Keratinocyte (primary cell): ENCODE results near the gene MEIOC. TPM values are rescaled to one million over a fixed set of nuclear protein-coding genes. Genes with fewer than 3 reads are reported as not detected.

Experiments
- DNase-seq: peaks from one replicate; pipeline ENCODE4 v3.0.0-alpha.2; 2011; ENCODE audit warnings: low read depth, missing footprints, low spot score
- FAIRE-seq: peaks from 2 replicates; lab custom pipeline; 2011; peaks lifted over from hg19 to GRCh38; lab: Jason Lieb, UNC
- H2AFZ ChIP-seq: 2 replicates; pipeline ENCODE4 v1.6.0; 2012; ENCODE audit warnings: low read length, control low read depth, inconsistent platforms; ENCODE audit not compliant: control insufficient read depth
- H3K27ac ChIP-seq: 2 replicates; pipeline ENCODE4 v1.5.1; 2011; ENCODE audit warnings: low read length; ENCODE audit not compliant: control insufficient read depth, insufficient read depth
- H3K27me3 ChIP-seq: 3 replicates; pipeline ENCODE4 v1.6.0; 2011; ENCODE audit warnings: low read length; ENCODE audit not compliant: control insufficient read depth, insufficient read depth; ENCODE audit errors: extremely low read depth
- H3K36me3 ChIP-seq, 2 experiments: 2 replicates in 1 of 2; 3 replicates in 1 of 2; pipeline ENCODE4 v1.5.1; 2011; ENCODE audit warnings: low read length in 2 of 2, mild to moderate bottlenecking in 1 of 2; ENCODE audit not compliant: control insufficient read depth in 2 of 2, insufficient read depth in 2 of 2; ENCODE audit errors: extremely low read depth in 1 of 2
- H3K4me1 ChIP-seq: 3 replicates; pipeline ENCODE4 v1.5.1; 2011; ENCODE audit warnings: low read length; ENCODE audit not compliant: control insufficient read depth, insufficient read depth; ENCODE audit errors: extremely low read depth
- H3K4me2 ChIP-seq: 3 replicates; pipeline ENCODE4 v1.6.0; 2011; ENCODE audit warnings: low read depth, low read length; ENCODE audit not compliant: control insufficient read depth, insufficient read depth; ENCODE audit errors: extremely low read depth
- H3K4me3 ChIP-seq, 3 experiments: fragments of 200-600 bp in 1 of 3; sonication (generic) in 1 of 3; 2 replicates in 2 of 3; 3 replicates in 1 of 3; pipeline ENCODE4 v1.5.1; 2011 to 2016; ENCODE audit warnings: low read length in 3 of 3, mild to moderate bottlenecking in 3 of 3, control low read depth in 2 of 3, inconsistent platforms in 1 of 3, low read depth in 1 of 3, mixed read lengths in 1 of 3, mixed run types in 1 of 3, moderate library complexity in 1 of 3; ENCODE audit not compliant: control insufficient read depth in 2 of 3, insufficient read depth in 2 of 3; ENCODE audit errors: extremely low read depth in 1 of 3
- H3K79me2 ChIP-seq: 2 replicates; pipeline ENCODE4 v1.6.0; 2012; ENCODE audit warnings: low read length; ENCODE audit not compliant: control insufficient read depth, insufficient read depth
- H3K9ac ChIP-seq: 3 replicates; pipeline ENCODE4 v1.6.0; 2011; ENCODE audit warnings: low read length; ENCODE audit not compliant: control insufficient read depth, insufficient read depth; ENCODE audit errors: extremely low read depth
- H3K9me1 ChIP-seq: 3 replicates; pipeline ENCODE4 v1.6.0; 2011; ENCODE audit warnings: low read length; ENCODE audit not compliant: control insufficient read depth, insufficient read depth; ENCODE audit errors: extremely low read depth
- H3K9me3 ChIP-seq: 2 replicates; pipeline ENCODE4 v1.5.1; 2012; ENCODE audit warnings: low read depth, low read length; ENCODE audit not compliant: control insufficient read depth
- H4K20me1 ChIP-seq: 3 replicates; pipeline ENCODE4 v1.6.0; 2011; ENCODE audit warnings: low read length; ENCODE audit not compliant: control insufficient read depth, insufficient read depth; ENCODE audit errors: extremely low read depth
- CTCF ChIP-seq, 3 experiments: IDR thresholded peaks in 1 of 3; conservative IDR thresholded peaks in 1 of 3; optimal IDR thresholded peaks in 1 of 3; 2 replicates in 2 of 3; 3 replicates in 1 of 3; pipeline versions ENCODE3 to v1.5.1; 2011; ENCODE audit warnings: low read length in 3 of 3, mild to moderate bottlenecking in 3 of 3, moderate library complexity in 2 of 3, control low read depth in 1 of 3, inconsistent platforms in 1 of 3; ENCODE audit not compliant: insufficient read depth in 2 of 3; ENCODE audit errors: extremely low read depth in 1 of 3
- EZH2 ChIP-seq: IDR thresholded peaks from one replicate; pipeline ENCODE4 v1.6.1; 2012; ENCODE audit warnings: inconsistent platforms, mild to moderate bottlenecking, low read length, moderate library complexity
- dilution Hi-C: fragments of 300-500 bp; cut with MboI; formaldehyde crosslinking; loops from one replicate; pipeline ENCODE4 v1.7.0; 2020; ENCODE audit warnings: low sequenced_read_pairs; ENCODE audit not compliant: extremely low pct_ligation_motif_present
- polyA plus RNA-seq, 5 experiments: library from polyadenylated mRNA; depleted of rRNA in 3 of 5; stranded (reverse) in 3 of 5; stranded (forward) in 1 of 5; unstranded in 1 of 5; fragments of >200 nt; gene quantifications; 1 replicate in 1 of 5; 2 replicates in 3 of 5; 3 replicates in 1 of 5; pipeline versions ENCODE4 v1.2.1 to v1.2.3, GENCODE V29; 2011 to 2012; ENCODE audit warnings: missing spikeins in 2 of 5, low read depth in 1 of 5, low replicate concordance in 1 of 5

The MEIOC gene
- polyA plus RNA-seq, 1 donor (not counting 4 experiments of a cell fraction or from before 2014, with no cell fraction given): 0.03 TPM

- no peak overlapping the region for H3K4me3 ChIP-seq
- DNase-seq (no peak), FAIRE-seq (no peak)
- no peaks in the 10 kb centered on the region for H3K9me1 ChIP-seq
- H4K20me1 ChIP-seq: no peaks in the 10 kb centered on the region
- H3K4me2 ChIP-seq: no peak overlapping the region
- no peak for TF ChIP-seq EZH2
- TF ChIP-seq CTCF (optimal IDR thresholded peaks at IDR 0.05 in 1 of 3, IDR thresholded peaks at IDR 0.05 in 1 of 3, conservative IDR thresholded peaks at IDR 0.05 in 1 of 3; ENCODE audit: extremely low read depth in 1 of 3, insufficient read depth in 2 of 3, low read length in 3 of 3): no peak
- H3K9ac ChIP-seq: no peak overlapping the region
- H3K27me3 ChIP-seq: peaks cover 7% of the 10 kb centered on the region
- dilution Hi-C loops: no loop called here
- no peaks in the 10 kb centered on the region for H3K79me2 ChIP-seq
- no peak overlapping the region for H2AFZ ChIP-seq
- H3K9me3 ChIP-seq: no peaks in the 10 kb centered on the region
- no peaks in the 10 kb centered on the region for H3K36me3 ChIP-seq
- no peak overlapping the region for H3K27ac ChIP-seq
- no peaks in the 10 kb centered on the region for H3K4me1 ChIP-seq
Observed at GRCh38 chr17:44661835-44662234, 5.6 kb downstream of the MEIOC start.

- Histone ChIP-seq H4K20me1 (no peaks in the 10 kb centered on the region), H3K9me3 (no peaks in the 10 kb centered on the region), H2AFZ (no peak overlapping the region), H3K27me3 (no peaks in the 10 kb centered on the region), H3K36me3 (no peaks in the 10 kb centered on the region), H3K9ac (no peak overlapping the region), H3K4me2 (no peak overlapping the region), H3K9me1 (no peaks in the 10 kb centered on the region), H3K27ac (no peak overlapping the region), H3K4me3 (no peak overlapping the region), H3K79me2 (no peaks in the 10 kb centered on the region), H3K4me1 (no peaks in the 10 kb centered on the region)
- no peak for FAIRE-seq
- dilution Hi-C loops: no loop called here
- DNase-seq: no peak
- TF ChIP-seq EZH2 (no peak), CTCF (optimal IDR thresholded peaks at IDR 0.05 in 1 of 3, IDR thresholded peaks at IDR 0.05 in 1 of 3, conservative IDR thresholded peaks at IDR 0.05 in 1 of 3; ENCODE audit: extremely low read depth in 1 of 3, insufficient read depth in 2 of 3, low read length in 3 of 3) (no peak)
Observed at GRCh38 chr17:44663095-44663494, 6.8 kb downstream of the MEIOC start.
